GM19328 (cell line): ENCODE data around the gene SOX8.

Experiments used
- ATAC-seq: cut with Tn5 transposase; IDR thresholded peaks from one replicate; pipeline ENCODE4 v1.9.1; 2021; ENCODE audit warnings: mild to moderate bottlenecking, moderate library complexity; ENCODE audit not compliant: unreplicated experiment

Gene SOX8

DNA sequence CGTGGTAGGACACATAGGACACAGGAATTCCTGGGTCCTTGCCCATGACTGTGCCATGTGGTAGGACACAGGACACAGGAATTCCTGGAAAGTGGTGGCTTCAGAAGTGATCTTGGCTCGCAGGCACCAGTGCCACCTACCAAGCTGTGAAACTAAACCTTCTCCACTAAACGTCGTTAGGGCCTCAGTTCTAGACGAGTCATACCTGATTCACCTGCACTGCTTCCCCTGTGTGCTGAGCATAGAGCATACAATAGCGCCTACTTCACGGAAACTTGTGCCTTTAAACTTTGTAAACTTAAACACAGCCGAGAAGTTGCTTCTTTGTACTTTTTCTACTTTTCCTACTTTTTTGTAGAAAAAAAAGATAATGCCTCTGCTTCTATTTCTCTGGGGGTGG lies 4.8 kb downstream of the SOX8 start:
- no peak for ATAC-seq

- no peak for ATAC-seq
Observed at GRCh38 chr16:986925-987582, 5.5 kb downstream of the SOX8 start.

DNA sequence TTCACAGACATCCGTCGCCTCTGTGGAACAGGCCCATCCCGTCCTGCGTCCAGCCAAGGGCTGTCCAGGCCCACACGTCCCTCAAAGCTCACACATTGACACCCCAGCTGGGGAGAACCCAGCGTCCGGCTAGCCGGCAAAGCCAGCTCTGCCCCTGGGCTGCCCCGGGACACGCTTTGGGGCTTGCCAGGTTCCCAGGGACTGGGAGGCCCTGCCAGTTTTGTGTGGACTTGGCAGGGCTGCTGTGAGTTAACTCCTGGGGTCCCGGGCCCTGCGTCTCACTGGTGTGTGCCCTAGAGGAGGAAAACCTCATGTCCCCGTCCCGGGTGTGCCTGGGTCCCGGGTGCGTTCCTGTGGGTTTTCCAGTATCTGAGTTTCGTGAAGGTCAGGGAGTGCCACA lies 6.3 kb downstream of the SOX8 start:
- no peak for ATAC-seq

DNA sequence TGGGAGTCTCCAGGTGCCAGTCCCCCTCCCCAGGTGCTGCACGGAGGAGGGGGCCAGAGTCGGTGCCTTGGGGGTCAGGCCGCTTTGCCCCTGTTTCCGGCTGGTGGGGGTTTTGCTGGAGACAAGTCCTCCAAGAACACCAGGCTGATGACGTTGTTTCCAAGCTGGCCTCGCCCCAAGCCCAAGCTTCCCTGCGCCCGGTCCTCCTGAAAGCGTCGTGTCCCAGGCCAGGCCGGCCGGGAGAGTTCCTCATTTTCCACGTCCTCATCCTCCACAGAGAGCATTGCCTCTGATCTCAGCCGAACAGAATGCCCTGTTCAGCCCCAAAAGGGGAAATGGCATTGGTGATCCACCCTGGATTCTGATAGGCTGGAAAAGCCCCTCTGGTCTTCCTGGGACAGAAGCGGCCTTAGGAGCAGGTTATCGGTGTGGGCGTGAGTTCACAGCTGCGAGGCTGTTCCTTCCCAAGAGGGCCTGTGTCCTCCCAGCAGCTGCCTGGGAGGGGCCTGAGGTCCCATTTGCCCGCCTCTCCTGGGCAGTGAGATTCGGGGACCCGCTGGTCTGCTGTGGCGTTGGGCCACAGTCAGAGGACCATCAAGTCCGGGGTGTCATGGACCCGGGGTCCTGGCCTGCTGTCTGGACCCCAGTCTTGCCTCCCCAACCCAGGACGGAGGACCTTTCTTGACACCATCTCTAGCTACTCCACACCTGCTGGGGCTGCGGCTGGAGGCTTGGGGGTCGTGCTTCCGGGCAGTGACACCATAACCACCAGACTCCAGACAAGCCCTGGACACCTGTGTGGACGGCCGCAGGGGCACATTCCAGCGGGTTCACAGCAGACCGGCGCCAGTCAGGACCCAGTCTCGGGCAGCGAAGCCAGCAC lies 7.1 kb downstream of the SOX8 start:
- no peak for ATAC-seq

GRCh38 chr16:989354-989814 lies 7.8 kb downstream of the SOX8 start:
- no peak for ATAC-seq

GRCh38 chr16:990516-991291 lies 9.1 kb downstream of the SOX8 start:
- no peak for ATAC-seq

DNA sequence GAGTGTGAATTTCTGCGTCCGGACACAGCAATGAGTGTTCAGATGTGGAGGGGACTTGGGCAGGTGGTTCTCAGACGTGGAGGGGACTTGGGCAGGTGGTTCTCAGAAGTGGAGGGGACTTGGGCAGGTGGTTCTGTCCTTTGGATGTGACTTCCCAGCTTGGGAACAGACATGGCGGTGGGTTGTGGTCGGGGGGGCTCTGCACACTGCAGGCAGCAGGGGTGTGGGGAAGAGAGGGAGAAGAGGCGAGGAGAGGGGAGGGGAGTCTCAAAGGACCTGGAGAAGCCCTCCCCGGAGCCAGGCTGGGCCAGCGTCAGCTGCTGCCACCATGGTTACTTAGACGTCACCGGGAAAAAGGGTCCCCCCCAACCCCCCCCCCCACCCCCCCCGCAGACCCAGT lies 9.8 kb downstream of the SOX8 start:
- ATAC-seq: no peak

GRCh38 chr16:991773-992172 lies 10.2 kb downstream of the SOX8 start:
- ATAC-seq: no peak

DNA sequence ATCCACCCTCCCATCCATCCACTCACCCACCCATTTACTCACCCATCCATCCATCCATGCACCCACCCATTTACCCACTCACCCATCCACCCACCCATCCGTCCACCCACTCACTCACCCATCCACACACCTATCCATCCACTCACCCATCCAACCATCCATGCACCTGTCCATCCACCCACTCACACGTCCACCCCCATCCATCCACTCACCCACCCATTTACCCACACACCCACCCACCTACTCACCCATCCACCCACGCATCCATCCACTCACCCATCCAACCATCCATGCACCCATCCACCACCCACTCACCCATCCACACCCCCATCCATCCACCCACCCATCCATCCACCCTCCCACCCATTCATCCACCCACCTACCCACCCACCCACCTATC lies 12.2 kb downstream of the SOX8 start:
- no peak for ATAC-seq

DNA sequence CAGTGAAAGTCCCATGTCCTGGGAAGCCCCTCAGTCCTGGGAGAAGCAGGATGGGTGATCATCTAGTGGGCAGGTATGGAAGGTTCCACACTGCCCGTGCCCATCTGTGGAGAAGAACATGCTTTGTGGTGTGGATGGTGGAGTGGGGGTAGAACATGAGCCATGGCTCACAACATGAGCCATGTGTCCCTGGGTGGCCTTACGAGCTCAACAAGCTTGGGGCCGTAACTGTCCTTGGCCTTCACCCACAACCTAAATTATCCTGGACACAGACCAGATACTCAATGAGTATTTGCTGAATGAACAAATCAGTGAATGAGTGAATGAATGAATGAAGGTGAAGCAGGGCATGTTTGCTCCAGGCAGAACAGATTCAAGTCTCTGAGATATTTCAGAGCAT lies 13.5 kb downstream of the SOX8 start:
- ATAC-seq: no peak

GRCh38 chr16:995783-996182 lies 14.2 kb downstream of the SOX8 start:
- no peak for ATAC-seq

DNA sequence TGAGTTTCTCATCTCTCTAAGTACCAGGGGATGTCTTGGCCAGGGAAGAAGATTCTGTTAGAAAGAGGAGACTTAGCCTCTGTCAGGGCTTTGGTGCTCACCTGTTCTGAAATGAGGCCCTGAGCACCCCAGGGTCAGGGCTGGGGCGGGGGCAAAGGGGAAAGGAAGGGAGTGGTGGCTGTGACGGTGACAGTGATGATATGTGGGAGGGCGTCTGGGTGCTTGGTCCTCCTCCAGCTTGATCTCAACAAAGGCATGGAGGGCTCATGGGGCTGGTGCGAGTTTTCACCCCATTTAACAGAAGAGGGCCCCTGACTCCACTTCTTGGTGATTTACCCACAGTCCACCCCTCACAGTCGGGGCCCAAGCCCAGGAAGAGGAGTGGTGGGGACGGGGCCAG lies 15.1 kb downstream of the SOX8 start:
- no peak for ATAC-seq

DNA sequence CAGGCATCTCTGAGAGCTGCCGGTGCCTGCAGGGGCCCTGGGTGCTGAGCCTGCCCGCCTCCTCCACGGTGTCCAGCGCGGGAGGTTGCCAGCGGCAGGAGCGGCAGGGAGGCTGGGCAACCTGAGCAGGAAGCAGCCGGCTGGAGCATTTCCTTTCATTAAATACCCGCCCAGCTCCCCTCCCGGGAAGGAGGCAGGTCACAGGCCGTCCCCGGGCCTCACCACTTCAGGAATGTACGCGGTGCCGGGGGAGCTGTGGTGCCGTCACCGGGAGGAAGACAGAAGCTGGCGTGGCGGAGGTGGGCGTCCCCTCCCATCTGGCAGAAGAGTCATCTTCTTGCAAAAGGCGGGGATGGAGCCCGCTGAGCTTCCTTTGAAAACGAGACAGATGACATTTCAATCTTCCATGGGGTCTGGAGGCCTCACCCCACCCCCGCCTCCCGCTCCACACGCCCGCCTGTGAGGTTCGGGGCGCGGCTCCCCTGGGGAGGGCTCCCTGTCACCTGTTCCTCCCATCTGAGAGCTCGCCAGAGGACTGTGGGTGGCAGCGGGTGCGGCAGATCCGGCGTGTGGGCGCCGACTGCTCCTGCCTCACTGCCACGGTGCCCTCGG lies 16.0 kb downstream of the SOX8 start:
- ATAC-seq: no peak

- no peak for ATAC-seq
Observed at GRCh38 chr16:998211-998610, 16.6 kb downstream of the SOX8 start.

GRCh38 chr16:998615-999014 lies 17.0 kb downstream of the SOX8 start:
- no peak for ATAC-seq

DNA sequence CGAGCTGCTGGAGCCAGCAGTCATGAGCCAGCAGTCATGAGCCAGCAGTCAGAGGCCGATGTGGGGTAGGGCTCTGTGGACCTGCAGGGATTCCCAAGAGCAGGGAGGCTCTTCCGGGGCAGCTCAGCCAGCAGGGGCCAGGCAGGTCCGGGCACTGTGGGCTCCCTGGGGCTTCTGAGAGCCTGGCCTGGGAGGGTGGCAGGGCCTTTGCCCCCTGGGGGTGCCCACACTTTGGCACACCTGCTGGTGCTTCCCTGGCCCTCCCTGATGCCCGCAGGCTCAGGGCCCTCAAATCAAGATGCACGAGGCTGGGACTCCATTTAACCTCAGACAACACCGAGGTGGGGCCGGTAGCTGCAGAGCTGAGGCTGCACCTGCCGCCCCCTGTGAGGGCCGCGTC lies 18.1 kb downstream of the SOX8 start:
- ATAC-seq: no peak

GRCh38 chr16:1000608-1001007 lies 19.0 kb downstream of the SOX8 start:
- ATAC-seq: no peak

- no peak for ATAC-seq
Observed at GRCh38 chr16:1001096-1001495, 19.5 kb downstream of the SOX8 start.

GRCh38 chr16:1002399-1003166 lies 21.0 kb downstream of the SOX8 start:
- no peak for ATAC-seq
